GM21528 (cell line): ENCODE results near the gene CHRM2.

ENCODE experiments used
- ATAC-seq: cut with Tn5 transposase; IDR thresholded peaks from one replicate; pipeline ENCODE4 v1.9.1; 2021; ENCODE audit warnings: mild to moderate bottlenecking, moderate library complexity; ENCODE audit not compliant: unreplicated experiment, low FRiP score

CHRM2 gene

GRCh38 chr7:137017221-137017620, 148.8 kb downstream of the CHRM2 start:
- ATAC-seq: no peak

- no peak for ATAC-seq
Measured at GRCh38 chr7:137018468-137018867, 150.0 kb downstream of the CHRM2 start.

GRCh38 chr7:137020351-137020750, 151.9 kb downstream of the CHRM2 start:
- ATAC-seq: no peak

- no peak for ATAC-seq
Measured at GRCh38 chr7:137025469-137026175, 157.2 kb downstream of the CHRM2 start.

GRCh38 chr7:137026176-137026500, 157.7 kb downstream of the CHRM2 start:
- no peak for ATAC-seq

GRCh38 chr7:137032436-137032835, 164.0 kb downstream of the CHRM2 start:
- ATAC-seq: no peak

- no peak for ATAC-seq
Measured at GRCh38 chr7:137036768-137037167, 168.3 kb downstream of the CHRM2 start.

GRCh38 chr7:137038706-137039105, 170.3 kb downstream of the CHRM2 start:
- ATAC-seq: no peak

- ATAC-seq: no peak
Measured at GRCh38 chr7:137040745-137041144, 172.3 kb downstream of the CHRM2 start.

GRCh38 chr7:137045573-137045972, 177.1 kb downstream of the CHRM2 start:
- no peak for ATAC-seq

GRCh38 chr7:137069249-137069963, 201.0 kb downstream of the CHRM2 start:
- ATAC-seq: no peak
